GM18498 (cell line): ENCODE measurements around the gene ATP8A2.

Experiments used
- ATAC-seq: cut with Tn5 transposase; IDR thresholded peaks from one replicate; pipeline ENCODE4 v1.9.1; 2021; ENCODE audit warnings: mild to moderate bottlenecking, moderate library complexity; ENCODE audit not compliant: unreplicated experiment

Gene ATP8A2

GRCh38 chr13:25608181-25608580, 236.4 kb downstream of the ATP8A2 start:
- no peak for ATAC-seq

- no peak for ATAC-seq
Observed at GRCh38 chr13:25616674-25617073, 244.9 kb downstream of the ATP8A2 start.

- no peak for ATAC-seq
Observed at GRCh38 chr13:25619897-25620296, 248.1 kb downstream of the ATP8A2 start.

GRCh38 chr13:25625414-25625813, 253.6 kb downstream of the ATP8A2 start:
- ATAC-seq = no peak

GRCh38 chr13:25630329-25630900, 258.6 kb downstream of the ATP8A2 start:
- ATAC-seq = no peak

GRCh38 chr13:25632166-25632888, 260.6 kb downstream of the ATP8A2 start:
- no peak for ATAC-seq

GRCh38 chr13:25633093-25633492, 261.3 kb downstream of the ATP8A2 start:
- ATAC-seq = no peak

- ATAC-seq = no peak
Observed at GRCh38 chr13:25645681-25646080, 273.9 kb downstream of the ATP8A2 start.

- no peak for ATAC-seq
Observed at GRCh38 chr13:25649001-25649633, 277.3 kb downstream of the ATP8A2 start.

GRCh38 chr13:25652764-25653163, 281.0 kb downstream of the ATP8A2 start:
- no peak for ATAC-seq

GRCh38 chr13:25654322-25654721, 282.5 kb downstream of the ATP8A2 start:
- no peak for ATAC-seq

- no peak for ATAC-seq
Observed at GRCh38 chr13:25657157-25657556, 285.4 kb downstream of the ATP8A2 start.

GRCh38 chr13:25659091-25659795, 287.5 kb downstream of the ATP8A2 start:
- ATAC-seq = no peak

GRCh38 chr13:25660996-25661395, 289.2 kb downstream of the ATP8A2 start:
- ATAC-seq = no peak

- ATAC-seq = no peak
Observed at GRCh38 chr13:25662516-25662915, 290.7 kb downstream of the ATP8A2 start.

GRCh38 chr13:25668345-25668744, 296.6 kb downstream of the ATP8A2 start:
- no peak for ATAC-seq

- no peak for ATAC-seq
Observed at GRCh38 chr13:25673711-25674110, 301.9 kb downstream of the ATP8A2 start.

- ATAC-seq = no peak
Observed at GRCh38 chr13:25674371-25674770, 302.6 kb downstream of the ATP8A2 start.

GRCh38 chr13:25675060-25675459, 303.3 kb downstream of the ATP8A2 start:
- no peak for ATAC-seq

GRCh38 chr13:25677956-25678355, 306.2 kb downstream of the ATP8A2 start:
- no peak for ATAC-seq

- ATAC-seq = no peak
Observed at GRCh38 chr13:25678398-25678797, 306.6 kb downstream of the ATP8A2 start.

- ATAC-seq = no peak
Observed at GRCh38 chr13:25679159-25679558, 307.4 kb downstream of the ATP8A2 start.
